Measurements from ENCODE around the gene PRICKLE3.

The PRICKLE3 gene

GRCh38 chrX:49206543-49206942 is 20.4 kb upstream of the PRICKLE3 start:
- DNase-seq = no peak

- DNase-seq = no peak
These were observed 19.3 kb upstream of the PRICKLE3 start for GRCh38 chrX:49205443-49205842.

GRCh38 chrX:49204709-49205108 is 18.5 kb upstream of the PRICKLE3 start:
- DNase-seq = no peak

GRCh38 chrX:49204017-49204416 is 17.8 kb upstream of the PRICKLE3 start:
- DNase-seq = no peak

GRCh38 chrX:49203536-49203935 is 17.4 kb upstream of the PRICKLE3 start:
- DNase-seq = no peak

GRCh38 chrX:49202022-49202421 is 15.8 kb upstream of the PRICKLE3 start:
- DNase-seq = no peak

- DNase-seq = peak; percentile 66
These were observed 14.0 kb upstream of the PRICKLE3 start, which contains the start of gene SYP for GRCh38 chrX:49199906-49200771. SYP (minus strand) TSS chrX:49200193; CDS start chrX:49200186, 7 bp downstream.

GRCh38 chrX:49199315-49199595 is 13.1 kb upstream of the PRICKLE3 start:
- DNase-seq = no peak

GRCh38 chrX:49198540-49199314 is 12.6 kb upstream of the PRICKLE3 start:
- no peak for DNase-seq

- no peak for DNase-seq
These were observed 11.4 kb upstream of the PRICKLE3 start for GRCh38 chrX:49197543-49198087.

GRCh38 chrX:49193542-49193964 is 7.4 kb upstream of the PRICKLE3 start:
- DNase-seq = no peak

GRCh38 chrX:49192722-49193328 is 6.7 kb upstream of the PRICKLE3 start:
- DNase-seq = no peak

- DNase-seq = no peak
These were observed 5.4 kb upstream of the PRICKLE3 start for GRCh38 chrX:49191574-49192011.

- DNase-seq = peak; percentile 94
These were observed 4.8 kb upstream of the PRICKLE3 start for GRCh38 chrX:49190821-49191573.

- DNase-seq = no peak
These were observed 3.4 kb upstream of the PRICKLE3 start for GRCh38 chrX:49189606-49190005.

GRCh38 chrX:49188468-49189076 is 2.4 kb upstream of the PRICKLE3 start:
- no peak for DNase-seq

- no peak for DNase-seq
These were observed 1.4 kb upstream of the PRICKLE3 start for GRCh38 chrX:49187526-49187925.

GRCh38 chrX:49187028-49187394 is 838 bp upstream of the PRICKLE3 start:
- DNase-seq = no peak

GRCh38 chrX:49184294-49185281 is 1.6 kb downstream of the PRICKLE3 start:
- DNase-seq = peak; percentile 85

GRCh38 chrX:49183701-49184281 is 2.4 kb downstream of the PRICKLE3 start:
- no peak for DNase-seq

GRCh38 chrX:49179358-49179757 is 6.8 kb downstream of the PRICKLE3 start:
- no peak for DNase-seq

Data from NCI-H226 (cell line).